ENCODE measurements around the gene SMG1. TPM values are rescaled to one million over a fixed set of nuclear protein-coding genes. Genes with fewer than 3 reads are reported as not detected.
A peak's percentile ranks its signal among the peaks of the same experiment; 100 is the strongest.

Gene SMG1
- total and polyA plus RNA-seq, 2 of the 13 experiments (the other 11 are each of a cell fraction or from before 2014, with no cell fraction given) = 48.7 to 53.7 TPM

DNA sequence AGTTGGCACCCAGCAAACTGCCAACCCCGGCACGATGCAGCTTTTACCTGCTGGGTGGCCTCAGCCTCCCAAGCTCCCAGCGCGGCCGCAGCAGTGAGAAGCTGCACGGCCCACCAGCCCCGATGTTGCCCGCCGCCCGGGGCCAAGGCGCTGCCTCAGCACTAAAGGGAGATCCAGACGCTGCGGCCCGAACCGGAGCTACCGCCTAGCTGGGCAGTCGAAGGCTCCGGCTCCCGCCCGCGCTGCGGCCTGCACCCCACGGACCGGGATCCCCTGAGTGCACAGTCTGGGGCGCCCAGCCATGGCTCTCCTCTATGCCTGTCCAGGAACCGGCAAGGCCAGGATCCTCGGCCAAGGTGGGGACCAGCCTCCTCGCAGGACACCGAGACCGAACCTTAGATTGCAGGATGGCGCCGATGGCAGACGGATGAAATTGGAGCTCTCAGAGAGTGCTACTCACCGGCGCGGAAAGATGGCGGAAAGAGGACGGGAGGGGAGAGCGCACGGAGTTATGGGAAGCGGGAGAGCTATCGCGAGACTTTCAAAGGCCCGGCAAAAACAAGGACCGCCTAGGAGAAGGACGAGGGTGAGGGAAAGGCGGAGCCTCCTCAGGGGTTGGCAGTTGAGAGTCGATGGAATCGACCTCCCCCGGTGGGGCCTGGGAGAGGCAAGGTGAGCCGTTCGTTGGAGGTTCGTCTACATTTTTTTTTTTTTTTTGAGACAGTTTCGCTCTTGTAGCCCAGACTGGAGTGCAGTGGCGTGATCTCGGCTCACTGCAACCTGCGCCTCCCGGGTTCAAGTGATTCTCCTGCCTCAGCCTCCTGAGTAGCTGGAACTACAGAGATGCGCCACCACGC lies 136.1 kb downstream of the SMG1 start, which contains the start of gene RPS15A (continued):
- TF ChIP-seq TBP (CRISPR knock-in tag; IDR thresholded peaks at IDR 0.05) = peak; percentile 87; the same call in 1 of the 2 replicates
- peak; percentile 90 for TF ChIP-seq ZNF263 (CRISPR knock-in tag; IDR thresholded peaks at IDR 0.05)
- TF ChIP-seq ZNF781 (CRISPR knock-in tag; IDR thresholded peaks at IDR 0.05; ENCODE audit: borderline replicate concordance, not compliant biosample characterization) = peak; percentile 99
- peak; percentile 97 for TF ChIP-seq ZNF30 (CRISPR knock-in tag; IDR thresholded peaks at IDR 0.05)
- TF ChIP-seq PITX1 (CRISPR knock-in tag; IDR thresholded peaks at IDR 0.05) = peak; percentile 96
- TF ChIP-seq, protein P1, sequence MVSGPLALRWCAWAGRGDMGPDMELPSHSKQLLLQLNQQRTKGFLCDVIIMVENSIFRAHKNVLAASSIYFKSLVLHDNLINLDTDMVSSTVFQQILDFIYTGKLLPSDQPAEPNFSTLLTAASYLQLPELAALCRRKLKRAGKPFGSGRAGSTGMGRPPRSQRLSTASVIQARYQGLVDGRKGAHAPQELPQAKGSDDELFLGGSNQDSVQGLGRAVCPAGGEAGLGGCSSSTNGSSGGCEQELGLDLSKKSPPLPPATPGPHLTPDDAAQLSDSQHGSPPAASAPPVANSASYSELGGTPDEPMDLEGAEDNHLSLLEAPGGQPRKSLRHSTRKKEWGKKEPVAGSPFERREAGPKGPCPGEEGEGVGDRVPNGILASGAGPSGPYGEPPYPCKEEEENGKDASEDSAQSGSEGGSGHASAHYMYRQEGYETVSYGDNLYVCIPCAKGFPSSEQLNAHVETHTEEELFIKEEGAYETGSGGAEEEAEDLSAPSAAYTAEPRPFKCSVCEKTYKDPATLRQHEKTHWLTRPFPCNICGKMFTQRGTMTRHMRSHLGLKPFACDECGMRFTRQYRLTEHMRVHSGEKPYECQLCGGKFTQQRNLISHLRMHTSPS (CRISPR knock-in tag; IDR thresholded peaks at IDR 0.05; ENCODE audit: low read depth) = no peak; the same call in 1 of the 2 replicates
- no peak for TF ChIP-seq CC2D1A (CRISPR knock-in tag; IDR thresholded peaks at IDR 0.05)
- TF ChIP-seq CBX5 (CRISPR knock-in tag; IDR thresholded peaks at IDR 0.05; ENCODE audit: borderline replicate concordance) = peak; percentile 90; the same call in 1 of the 2 replicates
- peak; percentile 30; the same call in 1 of the 2 replicates for TF ChIP-seq TBX3 (IDR thresholded peaks at IDR 0.05; ENCODE audit: borderline replicate concordance)
- TF ChIP-seq ZNF678 (CRISPR knock-in tag; IDR thresholded peaks at IDR 0.05) = peak; percentile 35
- TF ChIP-seq, protein P2, sequence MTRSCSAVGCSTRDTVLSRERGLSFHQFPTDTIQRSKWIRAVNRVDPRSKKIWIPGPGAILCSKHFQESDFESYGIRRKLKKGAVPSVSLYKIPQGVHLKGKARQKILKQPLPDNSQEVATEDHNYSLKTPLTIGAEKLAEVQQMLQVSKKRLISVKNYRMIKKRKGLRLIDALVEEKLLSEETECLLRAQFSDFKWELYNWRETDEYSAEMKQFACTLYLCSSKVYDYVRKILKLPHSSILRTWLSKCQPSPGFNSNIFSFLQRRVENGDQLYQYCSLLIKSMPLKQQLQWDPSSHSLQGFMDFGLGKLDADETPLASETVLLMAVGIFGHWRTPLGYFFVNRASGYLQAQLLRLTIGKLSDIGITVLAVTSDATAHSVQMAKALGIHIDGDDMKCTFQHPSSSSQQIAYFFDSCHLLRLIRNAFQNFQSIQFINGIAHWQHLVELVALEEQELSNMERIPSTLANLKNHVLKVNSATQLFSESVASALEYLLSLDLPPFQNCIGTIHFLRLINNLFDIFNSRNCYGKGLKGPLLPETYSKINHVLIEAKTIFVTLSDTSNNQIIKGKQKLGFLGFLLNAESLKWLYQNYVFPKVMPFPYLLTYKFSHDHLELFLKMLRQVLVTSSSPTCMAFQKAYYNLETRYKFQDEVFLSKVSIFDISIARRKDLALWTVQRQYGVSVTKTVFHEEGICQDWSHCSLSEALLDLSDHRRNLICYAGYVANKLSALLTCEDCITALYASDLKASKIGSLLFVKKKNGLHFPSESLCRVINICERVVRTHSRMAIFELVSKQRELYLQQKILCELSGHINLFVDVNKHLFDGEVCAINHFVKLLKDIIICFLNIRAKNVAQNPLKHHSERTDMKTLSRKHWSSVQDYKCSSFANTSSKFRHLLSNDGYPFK (CRISPR knock-in tag; IDR thresholded peaks at IDR 0.05; ENCODE audit: borderline replicate concordance) = peak; percentile 98
- peak; percentile 98 for TF ChIP-seq GLI4 (CRISPR knock-in tag; IDR thresholded peaks at IDR 0.05; ENCODE audit: borderline replicate concordance)
- TF ChIP-seq, protein P3, sequence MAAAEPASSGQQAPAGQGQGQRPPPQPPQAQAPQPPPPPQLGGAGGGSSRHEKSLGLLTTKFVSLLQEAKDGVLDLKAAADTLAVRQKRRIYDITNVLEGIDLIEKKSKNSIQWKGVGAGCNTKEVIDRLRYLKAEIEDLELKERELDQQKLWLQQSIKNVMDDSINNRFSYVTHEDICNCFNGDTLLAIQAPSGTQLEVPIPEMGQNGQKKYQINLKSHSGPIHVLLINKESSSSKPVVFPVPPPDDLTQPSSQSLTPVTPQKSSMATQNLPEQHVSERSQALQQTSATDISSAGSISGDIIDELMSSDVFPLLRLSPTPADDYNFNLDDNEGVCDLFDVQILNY (CRISPR knock-in tag; conservative IDR thresholded peaks at IDR 0.05) = peak; percentile 81; the same call in 1 of the 2 replicates
- peak; percentile 80; the same call in 1 of the 2 replicates for TF ChIP-seq ZBTB7A (CRISPR knock-in tag; IDR thresholded peaks at IDR 0.05)
- TF ChIP-seq HNRNPH1 (optimal IDR thresholded peaks at IDR 0.05; ENCODE audit: low read depth, low read length) = no peak
- TF ChIP-seq ZSCAN21 (CRISPR knock-in tag; IDR thresholded peaks at IDR 0.05; ENCODE audit: borderline replicate concordance) = peak; percentile 96
- TF ChIP-seq SRSF4 (IDR thresholded peaks at IDR 0.05; ENCODE audit: low read depth, low read length, poor library complexity, severe bottlenecking) = no peak
- peak; percentile 98 for TF ChIP-seq ZNF605 (CRISPR knock-in tag; IDR thresholded peaks at IDR 0.05)
- 0 out of 2 replicates have a peak, but pooled peaks have one; percentile 66 for TF ChIP-seq PAX8 (CRISPR knock-in tag; IDR thresholded peaks at IDR 0.05; ENCODE audit: borderline replicate concordance)
- peak; percentile 84 for TF ChIP-seq MAZ (IDR thresholded peaks at IDR 0.05; ENCODE audit: borderline replicate concordance, low read depth, low read length)
- peak; percentile 97 for TF ChIP-seq MAZ (CRISPR knock-in tag; IDR thresholded peaks at IDR 0.05; ENCODE audit: low read depth)
- peak; percentile 97 for TF ChIP-seq ZNF724P (CRISPR knock-in tag; IDR thresholded peaks at IDR 0.05; ENCODE audit: borderline replicate concordance)
- TF ChIP-seq ZNF572 (CRISPR knock-in tag; IDR thresholded peaks at IDR 0.05) = peak; percentile 99
- peak; percentile 55 to 98; a peak in 2 of 4 replicates for TF ChIP-seq KLF16 (CRISPR knock-in tag; IDR thresholded peaks at IDR 0.05)
